NCI-H187 (cell line): Measurements from ENCODE around the gene DNAH17.
"Not testable (repeated sequence)": the region's sequence is repeated elsewhere in the genome, so short reads cannot be mapped to it uniquely, and the experiment has no call there.

Experiments used
- DNase-seq, 2 experiments: peaks; one replicate each; lab custom pipeline; 2025; lab: John Stamatoyannopoulos, UW

DNAH17 gene

GRCh38 chr17:78523934-78524655 is 53.1 kb downstream of the DNAH17 start:
- no peak for DNase-seq

- no peak for DNase-seq
Measured at GRCh38 chr17:78522031-78522809, 55.0 kb downstream of the DNAH17 start.

GRCh38 chr17:78517421-78517820 is 59.8 kb downstream of the DNAH17 start:
- no peak for DNase-seq

GRCh38 chr17:78515480-78515879 is 61.7 kb downstream of the DNAH17 start:
- no peak for DNase-seq

- no peak for DNase-seq
Measured at GRCh38 chr17:78514521-78514920, 62.7 kb downstream of the DNAH17 start.

- DNase-seq, result no peak
Measured at GRCh38 chr17:78512976-78513375, 64.2 kb downstream of the DNAH17 start.

- DNase-seq, result no peak
Measured at GRCh38 chr17:78510141-78511075, 66.8 kb downstream of the DNAH17 start.

- no peak for DNase-seq
Measured at GRCh38 chr17:78507526-78507925, 69.7 kb downstream of the DNAH17 start.

GRCh38 chr17:78506454-78507309 is 70.5 kb downstream of the DNAH17 start:
- DNase-seq, result no peak

- no peak for DNase-seq
Measured at GRCh38 chr17:78504156-78504925, 72.9 kb downstream of the DNAH17 start.

GRCh38 chr17:78503388-78503787 is 73.8 kb downstream of the DNAH17 start:
- not testable (repeated sequence) for DNase-seq

GRCh38 chr17:78502611-78503148 is 74.5 kb downstream of the DNAH17 start:
- no peak for DNase-seq

GRCh38 chr17:78501241-78502036 is 75.8 kb downstream of the DNAH17 start:
- DNase-seq, result no peak

- no peak for DNase-seq
Measured at GRCh38 chr17:78500806-78501205, 76.4 kb downstream of the DNAH17 start.

- no peak for DNase-seq
Measured at GRCh38 chr17:78499715-78500540, 77.3 kb downstream of the DNAH17 start.

- DNase-seq, result no peak
Measured at GRCh38 chr17:78498848-78499247, 78.3 kb downstream of the DNAH17 start.

GRCh38 chr17:78497115-78497540 is 80.1 kb downstream of the DNAH17 start:
- DNase-seq, result peak; percentile 33 to 55

GRCh38 chr17:78496311-78496710 is 80.9 kb downstream of the DNAH17 start:
- no peak for DNase-seq
